GM19395 (cell line): ENCODE data around the gene FAT2.

Source experiments
- ATAC-seq: cut with Tn5 transposase; IDR thresholded peaks from one replicate; pipeline ENCODE4 v1.9.1; 2021; ENCODE audit warnings: mild to moderate bottlenecking, moderate library complexity; ENCODE audit not compliant: unreplicated experiment

The FAT2 gene

GRCh38 chr5:151591144-151591819, at the start of gene FAT2:
Gene FAT2 (minus strand): TSS chr5:151591331. CDS start chr5:151568931, 22,400 bp downstream.
- no peak for ATAC-seq

- no peak for ATAC-seq
Observed at GRCh38 chr5:151638619-151639018, 47.5 kb upstream of the FAT2 start.

- ATAC-seq = no peak
Observed at GRCh38 chr5:151637676-151638075, 46.5 kb upstream of the FAT2 start.

GRCh38 chr5:151633892-151634291, 42.8 kb upstream of the FAT2 start:
- no peak for ATAC-seq

- ATAC-seq = no peak
Observed at GRCh38 chr5:151632941-151633340, 41.8 kb upstream of the FAT2 start.

DNA sequence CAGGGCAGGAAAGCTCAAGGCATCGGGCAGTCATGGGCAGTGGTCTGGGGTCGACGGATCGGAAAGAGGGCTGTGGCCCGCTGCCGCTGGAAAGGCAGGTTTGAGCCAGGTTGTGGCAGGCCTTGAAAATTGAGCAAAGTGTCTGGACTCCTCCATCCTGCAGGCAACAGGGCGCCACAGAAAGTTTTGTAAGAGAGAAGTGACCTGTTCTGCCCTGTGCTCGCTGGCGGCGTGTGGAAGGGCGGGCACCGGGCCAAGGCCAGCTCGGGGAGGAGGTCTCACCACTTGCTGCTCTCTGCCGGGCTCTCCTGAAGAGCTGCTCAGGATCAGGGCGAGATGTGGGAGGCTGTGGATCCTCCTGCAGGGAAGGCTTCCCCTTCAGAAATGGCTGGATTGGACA, 41.4 kb upstream of the FAT2 start:
- no peak for ATAC-seq

GRCh38 chr5:151631941-151632340, 40.8 kb upstream of the FAT2 start:
- ATAC-seq = no peak

DNA sequence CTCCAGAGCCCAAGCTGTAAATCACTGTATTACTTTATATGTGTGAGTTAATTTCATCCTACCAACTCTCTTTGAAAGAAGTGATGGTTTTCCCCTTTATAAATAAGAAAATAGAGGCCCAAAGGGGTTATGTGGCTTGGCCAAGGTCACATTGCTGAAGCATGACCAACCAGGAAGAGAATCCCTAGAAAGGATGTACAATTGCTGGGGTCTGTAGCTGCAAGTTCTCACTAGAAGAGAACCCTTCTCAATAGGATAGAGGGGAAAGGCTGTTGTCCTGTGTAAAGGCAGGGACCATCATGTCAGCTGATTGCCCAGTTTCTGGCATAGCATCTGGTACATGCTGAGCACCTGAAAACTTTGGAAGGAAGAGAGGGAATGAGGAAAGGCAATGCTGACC, 39.0 kb upstream of the FAT2 start:
- ATAC-seq = no peak

DNA sequence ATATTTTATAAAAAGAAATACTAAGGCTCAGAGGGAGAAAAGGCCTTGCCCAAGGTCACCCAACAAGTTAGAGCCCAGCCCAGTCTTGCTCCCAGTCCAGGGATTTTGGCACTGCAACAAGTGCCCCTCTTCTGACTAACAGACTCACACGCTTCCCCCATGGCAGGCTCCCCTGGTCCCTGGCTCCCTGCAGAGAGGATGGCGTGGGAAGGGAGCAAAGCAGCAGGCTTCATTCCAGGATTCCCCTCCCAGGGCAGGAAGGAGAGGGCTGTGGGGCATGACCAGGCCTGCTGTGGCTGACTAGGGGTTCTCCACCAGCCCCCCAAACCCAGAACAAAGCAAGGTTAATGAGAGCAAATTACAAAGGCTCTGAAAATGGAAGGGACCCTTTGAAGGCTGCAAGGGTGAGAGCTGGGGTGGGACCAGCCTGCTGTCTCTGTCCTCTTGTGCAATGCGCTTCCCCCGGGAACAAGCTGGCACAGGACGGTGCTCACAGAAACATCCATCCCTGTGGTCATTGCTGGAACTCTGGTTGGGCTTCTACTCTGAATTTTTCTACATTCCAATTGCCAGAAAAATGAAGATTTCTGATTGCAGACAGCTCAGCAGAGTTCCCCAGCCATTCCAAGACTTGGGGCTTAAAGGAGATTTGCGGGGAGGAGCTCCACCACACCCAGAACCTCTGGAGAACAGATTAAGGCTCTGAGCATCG, 37.1 kb upstream of the FAT2 start:
- ATAC-seq = no peak

GRCh38 chr5:151627650-151628049, 36.5 kb upstream of the FAT2 start:
- no peak for ATAC-seq

DNA sequence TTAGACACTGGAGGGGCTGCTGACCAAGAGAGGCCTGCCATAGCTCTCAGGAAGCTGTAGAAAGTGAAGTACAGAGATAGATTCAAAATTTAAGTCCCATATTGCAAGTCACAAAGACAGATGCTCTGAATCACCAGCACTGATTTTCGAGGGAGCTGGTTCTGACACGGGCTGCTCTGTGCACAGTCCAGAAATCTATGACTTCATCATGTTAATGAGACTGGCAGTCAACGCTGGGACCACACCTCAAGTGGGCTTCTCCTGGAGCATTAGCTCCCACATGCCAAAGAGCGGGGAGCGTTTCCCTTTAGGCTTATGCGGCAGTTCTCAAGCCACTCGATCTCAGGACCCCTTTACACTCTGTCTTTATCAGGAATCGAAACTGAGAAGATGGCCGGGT, 34.2 kb upstream of the FAT2 start:
- ATAC-seq = no peak

- no peak for ATAC-seq
Observed at GRCh38 chr5:151624476-151624875, 33.3 kb upstream of the FAT2 start.

GRCh38 chr5:151622367-151623088, 31.4 kb upstream of the FAT2 start:
- ATAC-seq = no peak

DNA sequence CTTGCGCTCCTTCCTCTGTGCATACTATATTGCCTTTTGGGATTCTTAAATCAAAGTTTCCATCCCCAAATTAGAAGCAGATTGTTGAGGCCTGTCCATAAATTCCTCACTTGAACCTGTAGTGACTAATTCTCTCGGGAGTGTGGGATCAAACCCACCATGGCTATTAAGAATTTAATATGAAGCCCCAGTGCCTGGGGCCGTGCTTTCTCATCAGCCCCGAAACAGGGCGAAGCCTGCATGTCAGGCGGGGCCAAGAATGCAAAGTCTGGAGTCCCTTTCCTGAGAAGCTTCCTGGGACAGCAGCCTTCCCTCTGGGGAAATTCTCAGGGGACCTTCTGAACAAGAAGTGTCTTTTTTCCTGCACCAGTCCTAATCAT, 29.3 kb upstream of the FAT2 start:
- ATAC-seq = no peak

DNA sequence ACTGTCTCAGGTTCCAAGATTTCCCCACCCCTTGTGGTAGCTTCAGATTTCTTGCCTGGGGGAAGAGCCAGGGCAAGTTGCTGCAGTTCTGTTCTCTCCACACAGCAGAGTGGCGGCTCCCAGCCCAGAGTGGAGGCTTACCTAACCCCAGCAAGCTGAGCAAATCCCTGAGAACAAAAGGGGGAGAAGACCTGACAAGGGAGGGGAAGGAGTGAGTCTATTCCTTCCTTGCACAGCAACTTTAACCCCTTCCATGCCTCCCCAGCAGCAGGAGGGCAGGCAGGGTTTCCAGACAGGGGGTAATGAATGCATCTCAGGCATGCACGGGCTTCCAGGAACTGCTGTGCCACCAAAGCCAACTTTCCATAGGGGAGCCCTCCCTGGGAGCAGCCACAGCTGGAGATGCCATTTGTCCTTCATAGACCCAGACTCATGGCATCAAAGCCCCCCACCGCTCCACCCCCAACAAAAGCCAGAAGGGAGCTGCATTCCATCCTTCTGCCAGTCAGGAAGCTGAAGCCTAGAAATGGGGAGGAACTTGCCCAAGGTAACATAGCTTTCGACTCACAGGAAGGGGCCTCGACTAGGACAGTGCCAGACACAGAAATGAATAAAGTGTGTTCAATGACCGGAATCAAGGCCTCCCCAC, 28.8 kb upstream of the FAT2 start:
- ATAC-seq = no peak

GRCh38 chr5:151618907-151619306, 27.8 kb upstream of the FAT2 start:
- no peak for ATAC-seq

- ATAC-seq = no peak
Observed at GRCh38 chr5:151617841-151618710, 26.9 kb upstream of the FAT2 start.

- ATAC-seq = no peak
Observed at GRCh38 chr5:151617383-151617840, 26.3 kb upstream of the FAT2 start.

DNA sequence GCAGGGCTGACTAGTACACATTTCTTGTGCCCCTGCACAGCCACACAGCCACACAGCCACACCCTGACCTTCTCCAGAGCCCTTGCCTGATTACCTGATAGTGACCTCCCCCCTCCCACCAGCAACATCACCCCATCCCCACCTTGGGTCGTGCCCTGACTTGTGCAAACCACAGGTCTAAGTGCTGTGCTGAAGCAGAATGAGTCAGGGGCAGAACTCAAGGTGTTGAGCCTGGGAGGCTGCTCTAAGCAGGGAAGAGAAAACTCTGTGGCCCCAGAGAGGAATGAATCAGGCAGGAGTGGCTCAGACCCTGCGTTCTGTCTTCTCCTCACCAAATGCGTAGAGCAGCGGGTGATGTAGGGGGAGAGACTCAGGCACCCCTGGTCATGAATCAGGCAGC, 24.3 kb upstream of the FAT2 start:
- no peak for ATAC-seq

- no peak for ATAC-seq
Observed at GRCh38 chr5:151614565-151614964, 23.4 kb upstream of the FAT2 start.
